HCT116 (cell line): ENCODE data around the gene XYLT1.

Experiments used
- CTCF ChIP-seq, 3 experiments: fragments of 200-600 bp in 1 of 3; sonication (generic) in 1 of 3; IDR thresholded peaks in 2 of 3; conservative IDR thresholded peaks in 1 of 3; 2 replicates each; pipeline ENCODE4 v1.5.1; 2012 to 2017; ENCODE audit warnings: low read depth in 2 of 3, low read length in 2 of 3, antibody characterized with exemption in 1 of 3, borderline replicate concordance in 1 of 3, control low read depth in 1 of 3, mild to moderate bottlenecking in 1 of 3, mixed read lengths in 1 of 3, mixed run types in 1 of 3, moderate library complexity in 1 of 3; ENCODE audit not compliant: insufficient read depth in 1 of 3
- MAX ChIP-seq: IDR thresholded peaks from 2 replicates; pipeline ENCODE4 v1.6.1; 2012
- SIN3A ChIP-seq: IDR thresholded peaks from 2 replicates; pipeline ENCODE4 v1.6.1; 2012; ENCODE audit warnings: low read depth

GRCh38 chr16:17206712-17207111 lies 264.0 kb downstream of the XYLT1 start:
- TF ChIP-seq MAX (no peak), CTCF (IDR thresholded peaks at IDR 0.05 in 2 of 3, conservative IDR thresholded peaks at IDR 0.05 in 1 of 3; ENCODE audit: borderline replicate concordance in 1 of 3, insufficient read depth in 1 of 3, low read depth in 2 of 3, low read length in 2 of 3) (peak in 1 of 3 experiments; percentile 10; a peak in 1 of 6 replicates), SIN3A (no peak)
